Esophagus muscularis mucosa (tissue), 4 donors: ENCODE results near the gene ATP1A1. TPM values are rescaled to one million over a fixed set of nuclear protein-coding genes. Genes with fewer than 3 reads are reported as not detected.

Source experiments
- DNase-seq: peaks from one replicate; pipeline ENCODE4 v3.0.0-alpha.2; 2017; ENCODE audit errors: extremely low spot score
- H3K27ac ChIP-seq, 4 donors: fragments of 200-600 bp; sonication (generic); replicated peaks in 1 of 4; 1 replicate in 3 of 4; 2 replicates in 1 of 4; pipeline ENCODE4 v1.5.1; 2016 to 2019; ENCODE audit warnings: mild to moderate bottlenecking in 1 of 4
- H3K27me3 ChIP-seq, 4 donors: fragments of 200-600 bp; sonication (generic); one replicate each; pipeline versions ENCODE4 v1.5.1 to v1.6.0; 2016 to 2019
- H3K36me3 ChIP-seq, 4 donors: fragments of 200-600 bp; sonication (generic); one replicate each; pipeline ENCODE4 v1.5.1; 2016 to 2019
- H3K4me1 ChIP-seq, 4 donors: fragments of 200-600 bp; sonication (generic); one replicate each; pipeline ENCODE4 v1.5.1; 2016 to 2019
- H3K4me3 ChIP-seq, 4 donors: fragments of 200-600 bp; sonication (generic); 1 replicate in 2 of 4; 2 replicates in 2 of 4; pipeline ENCODE4 v1.5.1; 2016 to 2019; ENCODE audit warnings: mild to moderate bottlenecking in 4 of 4, moderate library complexity in 1 of 4
- H3K9me3 ChIP-seq, 4 donors: fragments of 200-600 bp; sonication (generic); 1 replicate in 3 of 4; 2 replicates in 1 of 4; pipeline ENCODE4 v1.5.1; 2016 to 2019
- EP300 ChIP-seq: sonication (generic); formaldehyde crosslinking; IDR thresholded peaks from one replicate; pipeline ENCODE4 v1.6.1; 2017; ENCODE audit warnings: antibody characterized with exemption
- POLR2A ChIP-seq: fragments of 450-650 bp; IDR thresholded peaks from one replicate; pipeline ENCODE4 v1.6.1; 2017; ENCODE audit warnings: antibody characterized with exemption, moderate library complexity, mild to moderate bottlenecking, low read depth
- POLR2AphosphoS5 ChIP-seq, 2 donors: sonication (generic); formaldehyde crosslinking; IDR thresholded peaks; one replicate each; pipeline ENCODE4 v1.6.1; 2017; ENCODE audit warnings: antibody characterized with exemption in 2 of 2
- WGBS: methylation state at CpG from one replicate; pipeline ENCODE4 v1.1.5; 2018; 5-methylcytosine and 5-hydroxymethylcytosine counted together
- intact Hi-C: fragments of 100-400 bp; cut with DNase I; formaldehyde crosslinking; loops from one replicate; pipeline ENCODE4 v1.15.1; 2023
- total RNA-seq, 4 donors: library from RNA; depleted of rRNA; stranded (reverse); fragments of >200 nt; gene quantifications; one replicate each; pipeline versions ENCODE4 v1.1.0 to v1.2.1, GENCODE V29; 2016
- TF ChIP-seq, protein P1 (sequence below), 3 experiments: fragments of 200-600 bp in 2 of 3; fragments of 450-650 bp in 1 of 3; sonication (generic) in 2 of 3; IDR thresholded peaks; one replicate each; pipeline ENCODE4 v1.5.1; 2017 to 2019; ENCODE audit warnings: antibody characterized with exemption in 3 of 3, mild to moderate bottlenecking in 2 of 3, moderate library complexity in 1 of 3

The ATP1A1 gene
- total RNA-seq, 4 donors from 2014 or later: 90.1 to 196 (median 157) TPM

DNA sequence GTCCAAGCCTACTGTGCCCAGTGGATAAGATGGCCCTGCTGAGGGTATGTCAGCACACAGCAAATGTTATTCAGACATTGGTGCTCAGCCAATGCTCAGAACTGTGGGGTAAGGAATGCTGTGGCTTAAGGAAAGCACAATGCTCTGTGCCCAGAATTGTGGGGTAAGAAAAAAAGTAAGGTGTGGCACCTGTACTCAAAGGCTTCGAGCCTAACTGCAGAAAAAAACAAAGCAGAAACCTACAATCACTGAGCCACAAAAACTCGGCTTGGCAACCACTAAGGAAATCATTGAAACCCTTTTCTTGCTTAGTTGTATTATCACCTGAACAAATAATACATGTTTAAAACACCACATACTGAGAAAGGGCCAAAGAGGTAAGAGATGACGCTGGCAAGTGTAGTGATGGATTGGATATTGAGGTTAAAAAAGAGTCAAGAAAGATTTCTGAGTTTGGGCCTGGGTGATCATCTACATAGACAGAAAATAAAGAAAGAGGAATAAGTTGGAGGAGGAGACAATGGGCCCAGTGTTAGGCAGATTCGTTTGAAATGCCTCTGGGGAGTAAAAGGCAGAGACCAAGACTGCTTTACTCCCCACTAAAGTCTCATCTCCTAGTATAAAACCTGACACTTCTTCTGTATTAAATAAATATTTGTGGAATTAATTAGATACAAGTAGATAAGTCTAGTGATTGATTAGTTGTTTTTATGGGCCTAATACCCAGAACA is 25.9 kb upstream of the ATP1A1 start:
- intact Hi-C loops: no loop called here
- 72% methylated on average over 4 of the region's 4 CpGs for WGBS

GRCh38 chr1:116347696-116348095 is 25.3 kb upstream of the ATP1A1 start:
- H3K27me3 ChIP-seq: no peaks in the 10 kb centered on the region
- intact Hi-C loops: no loop called here
- H3K27ac ChIP-seq: no peak overlapping the region
- 98% methylated on average over 2 of the region's 2 CpGs for WGBS
- H3K36me3 ChIP-seq: no peaks in the 10 kb centered on the region
- no peak for TF ChIP-seq POLR2A
- TF ChIP-seq, protein P1, sequence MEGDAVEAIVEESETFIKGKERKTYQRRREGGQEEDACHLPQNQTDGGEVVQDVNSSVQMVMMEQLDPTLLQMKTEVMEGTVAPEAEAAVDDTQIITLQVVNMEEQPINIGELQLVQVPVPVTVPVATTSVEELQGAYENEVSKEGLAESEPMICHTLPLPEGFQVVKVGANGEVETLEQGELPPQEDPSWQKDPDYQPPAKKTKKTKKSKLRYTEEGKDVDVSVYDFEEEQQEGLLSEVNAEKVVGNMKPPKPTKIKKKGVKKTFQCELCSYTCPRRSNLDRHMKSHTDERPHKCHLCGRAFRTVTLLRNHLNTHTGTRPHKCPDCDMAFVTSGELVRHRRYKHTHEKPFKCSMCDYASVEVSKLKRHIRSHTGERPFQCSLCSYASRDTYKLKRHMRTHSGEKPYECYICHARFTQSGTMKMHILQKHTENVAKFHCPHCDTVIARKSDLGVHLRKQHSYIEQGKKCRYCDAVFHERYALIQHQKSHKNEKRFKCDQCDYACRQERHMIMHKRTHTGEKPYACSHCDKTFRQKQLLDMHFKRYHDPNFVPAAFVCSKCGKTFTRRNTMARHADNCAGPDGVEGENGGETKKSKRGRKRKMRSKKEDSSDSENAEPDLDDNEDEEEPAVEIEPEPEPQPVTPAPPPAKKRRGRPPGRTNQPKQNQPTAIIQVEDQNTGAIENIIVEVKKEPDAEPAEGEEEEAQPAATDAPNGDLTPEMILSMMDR (IDR thresholded peaks at IDR 0.05): no peak
- no peak for TF ChIP-seq EP300
- no peak for TF ChIP-seq POLR2AphosphoS5 (IDR thresholded peaks at IDR 0.05)
- no peak for DNase-seq
- no peaks in the 10 kb centered on the region for H3K4me1 ChIP-seq
- H3K9me3 ChIP-seq: no peaks in the 10 kb centered on the region
- H3K4me3 ChIP-seq: no peak overlapping the region

More for the DNA sequence above, 25.9 kb upstream of the ATP1A1 start:
- Histone ChIP-seq H3K4me1 (no peaks in the 10 kb centered on the region), H3K27me3 (no peaks in the 10 kb centered on the region), H3K36me3 (no peaks in the 10 kb centered on the region), H3K4me3 (no peak overlapping the region), H3K9me3 (no peaks in the 10 kb centered on the region), H3K27ac (no peak overlapping the region)
- no peak for TF ChIP-seq POLR2A
- no peak for TF ChIP-seq EP300
- TF ChIP-seq, protein P1 (IDR thresholded peaks at IDR 0.05): no peak
- TF ChIP-seq POLR2AphosphoS5 (IDR thresholded peaks at IDR 0.05): no peak
- DNase-seq: no peak

- Histone ChIP-seq H3K4me1 (no peaks in the 10 kb centered on the region), H3K27me3 (no peaks in the 10 kb centered on the region), H3K9me3 (no peaks in the 10 kb centered on the region), H3K4me3 (no peak overlapping the region), H3K36me3 (no peaks in the 10 kb centered on the region), H3K27ac (no peak overlapping the region)
- intact Hi-C loops: no loop called here
- no peak for DNase-seq
- TF ChIP-seq POLR2A (no peak), POLR2AphosphoS5 (IDR thresholded peaks at IDR 0.05) (no peak), EP300 (no peak)
- TF ChIP-seq, protein P1 (IDR thresholded peaks at IDR 0.05): no peak
- WGBS: 96% methylated on average over 2 of the region's 2 CpGs
These were observed 22.9 kb upstream of the ATP1A1 start for GRCh38 chr1:116350097-116350645.

GRCh38 chr1:116351914-116352313 is 21.1 kb upstream of the ATP1A1 start:
- DNase-seq: no peak
- TF ChIP-seq, protein P1 (IDR thresholded peaks at IDR 0.05): no peak
- TF ChIP-seq EP300 (no peak), POLR2AphosphoS5 (IDR thresholded peaks at IDR 0.05) (no peak), POLR2A (no peak)
- intact Hi-C loops: no loop called here
- H3K36me3 ChIP-seq: no peaks in the 10 kb centered on the region
- H3K9me3 ChIP-seq: no peaks in the 10 kb centered on the region
- no peak overlapping the region for H3K27ac ChIP-seq
- H3K4me3 ChIP-seq: no peak overlapping the region
- WGBS: 70% methylated on average over 4 of the region's 4 CpGs
- H3K4me1 ChIP-seq: peaks cover 0 to 3% (median 0%) of the 10 kb centered on the region in 4 donors
- no peaks in the 10 kb centered on the region for H3K27me3 ChIP-seq
